ENCODE results near the gene PKNOX1.

Gene PKNOX1

DNA sequence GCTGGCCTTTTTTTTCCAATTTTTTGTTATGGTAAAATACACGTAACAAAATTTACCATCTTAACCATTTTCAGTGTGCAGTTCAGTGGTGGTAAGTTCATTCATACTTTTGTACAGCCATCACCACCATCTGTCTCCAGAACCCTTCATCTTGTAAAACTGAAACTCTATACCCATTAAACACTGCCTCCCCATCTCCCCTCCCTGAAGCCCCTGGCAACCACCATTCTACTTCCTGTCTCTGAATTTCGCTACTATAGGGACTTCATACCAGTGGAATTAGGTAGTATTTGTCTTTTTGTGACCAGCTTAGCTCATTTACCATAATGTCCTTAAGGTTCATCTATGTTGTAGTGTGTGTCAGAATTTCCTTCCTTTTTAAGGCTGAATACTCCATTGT lies 8.7 kb downstream of the PKNOX1 start:
- TF ChIP-seq, protein P1, sequence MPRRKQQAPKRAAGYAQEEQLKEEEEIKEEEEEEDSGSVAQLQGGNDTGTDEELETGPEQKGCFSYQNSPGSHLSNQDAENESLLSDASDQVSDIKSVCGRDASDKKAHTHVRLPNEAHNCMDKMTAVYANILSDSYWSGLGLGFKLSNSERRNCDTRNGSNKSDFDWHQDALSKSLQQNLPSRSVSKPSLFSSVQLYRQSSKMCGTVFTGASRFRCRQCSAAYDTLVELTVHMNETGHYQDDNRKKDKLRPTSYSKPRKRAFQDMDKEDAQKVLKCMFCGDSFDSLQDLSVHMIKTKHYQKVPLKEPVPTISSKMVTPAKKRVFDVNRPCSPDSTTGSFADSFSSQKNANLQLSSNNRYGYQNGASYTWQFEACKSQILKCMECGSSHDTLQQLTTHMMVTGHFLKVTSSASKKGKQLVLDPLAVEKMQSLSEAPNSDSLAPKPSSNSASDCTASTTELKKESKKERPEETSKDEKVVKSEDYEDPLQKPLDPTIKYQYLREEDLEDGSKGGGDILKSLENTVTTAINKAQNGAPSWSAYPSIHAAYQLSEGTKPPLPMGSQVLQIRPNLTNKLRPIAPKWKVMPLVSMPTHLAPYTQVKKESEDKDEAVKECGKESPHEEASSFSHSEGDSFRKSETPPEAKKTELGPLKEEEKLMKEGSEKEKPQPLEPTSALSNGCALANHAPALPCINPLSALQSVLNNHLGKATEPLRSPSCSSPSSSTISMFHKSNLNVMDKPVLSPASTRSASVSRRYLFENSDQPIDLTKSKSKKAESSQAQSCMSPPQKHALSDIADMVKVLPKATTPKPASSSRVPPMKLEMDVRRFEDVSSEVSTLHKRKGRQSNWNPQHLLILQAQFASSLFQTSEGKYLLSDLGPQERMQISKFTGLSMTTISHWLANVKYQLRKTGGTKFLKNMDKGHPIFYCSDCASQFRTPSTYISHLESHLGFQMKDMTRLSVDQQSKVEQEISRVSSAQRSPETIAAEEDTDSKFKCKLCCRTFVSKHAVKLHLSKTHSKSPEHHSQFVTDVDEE (CRISPR knock-in tag; IDR thresholded peaks at IDR 0.05) = no peak
- TF ChIP-seq OSR1 (CRISPR knock-in tag; IDR thresholded peaks at IDR 0.05) (no peak), ISL1 (CRISPR knock-in tag; IDR thresholded peaks at IDR 0.05) (no peak), ESRRG (CRISPR knock-in tag; IDR thresholded peaks at IDR 0.05) (no peak), ZNF565 (CRISPR knock-in tag; conservative IDR thresholded peaks at IDR 0.05; ENCODE audit: low read depth) (no peak), ZNF8 (CRISPR knock-in tag; IDR thresholded peaks at IDR 0.05) (no peak), PPARA (CRISPR knock-in tag; IDR thresholded peaks at IDR 0.05; ENCODE audit: borderline replicate concordance) (no peak)
- ATAC-seq = no peak; the same call in 1 of the 3 replicates

- TF ChIP-seq ZNF8 (CRISPR knock-in tag; IDR thresholded peaks at IDR 0.05) (no peak), ZFP3 (CRISPR knock-in tag; IDR thresholded peaks at IDR 0.05) (no peak), OSR1 (CRISPR knock-in tag; IDR thresholded peaks at IDR 0.05) (no peak), CSRNP3 (CRISPR knock-in tag; IDR thresholded peaks at IDR 0.05) (no peak), BACH2 (CRISPR knock-in tag; IDR thresholded peaks at IDR 0.05; ENCODE audit: borderline replicate concordance) (no peak), ZNF565 (CRISPR knock-in tag; conservative IDR thresholded peaks at IDR 0.05; ENCODE audit: low read depth) (no peak), CSDC2 (CRISPR knock-in tag; IDR thresholded peaks at IDR 0.05) (no peak)
- TF ChIP-seq, protein P2, sequence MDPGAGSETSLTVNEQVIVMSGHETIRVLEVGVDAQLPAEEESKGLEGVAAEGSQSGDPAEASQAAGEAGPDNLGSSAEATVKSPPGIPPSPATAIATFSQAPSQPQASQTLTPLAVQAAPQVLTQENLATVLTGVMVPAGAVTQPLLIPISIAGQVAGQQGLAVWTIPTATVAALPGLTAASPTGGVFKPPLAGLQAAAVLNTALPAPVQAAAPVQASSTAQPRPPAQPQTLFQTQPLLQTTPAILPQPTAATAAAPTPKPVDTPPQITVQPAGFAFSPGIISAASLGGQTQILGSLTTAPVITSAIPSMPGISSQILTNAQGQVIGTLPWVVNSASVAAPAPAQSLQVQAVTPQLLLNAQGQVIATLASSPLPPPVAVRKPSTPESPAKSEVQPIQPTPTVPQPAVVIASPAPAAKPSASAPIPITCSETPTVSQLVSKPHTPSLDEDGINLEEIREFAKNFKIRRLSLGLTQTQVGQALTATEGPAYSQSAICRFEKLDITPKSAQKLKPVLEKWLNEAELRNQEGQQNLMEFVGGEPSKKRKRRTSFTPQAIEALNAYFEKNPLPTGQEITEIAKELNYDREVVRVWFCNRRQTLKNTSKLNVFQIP (CRISPR knock-in tag; IDR thresholded peaks at IDR 0.05; ENCODE audit: borderline replicate concordance, low read depth) = no peak
- ATAC-seq = no peak
Measured at GRCh38 chr21:42983869-42984268, 9.5 kb downstream of the PKNOX1 start.

DNA sequence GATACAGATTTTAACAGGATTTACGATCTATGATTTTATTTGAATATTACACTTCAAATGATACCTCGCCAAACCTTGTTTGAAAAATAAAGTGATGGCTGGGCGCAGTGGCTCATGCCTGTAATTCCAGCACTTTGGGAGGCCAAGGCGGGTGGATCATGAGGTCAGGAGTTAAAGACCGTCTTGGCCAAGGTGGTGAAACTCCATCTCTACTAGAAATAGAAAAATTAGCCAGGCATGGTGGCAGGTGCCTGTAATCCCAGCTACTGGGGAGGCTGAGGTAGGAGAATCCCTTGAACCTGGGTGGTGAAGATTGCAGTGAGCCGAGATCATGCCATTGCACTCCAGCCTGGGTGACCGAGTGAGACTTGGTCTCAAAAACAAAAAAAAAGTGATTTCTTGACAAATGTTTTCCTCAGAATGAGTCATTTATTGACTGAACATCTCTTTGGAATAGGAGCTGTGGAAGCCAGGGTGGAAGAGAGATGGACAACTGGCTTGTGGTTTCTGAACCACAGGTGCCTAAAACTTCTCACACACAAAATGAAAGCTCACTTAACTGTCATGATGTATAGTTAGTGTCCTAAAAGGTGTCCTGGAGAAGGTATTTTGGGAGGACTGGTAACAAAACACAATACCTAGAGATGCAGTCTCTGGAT lies 11.9 kb downstream of the PKNOX1 start:
- TF ChIP-seq ZNF8 (CRISPR knock-in tag; IDR thresholded peaks at IDR 0.05) (no peak), ZFP3 (CRISPR knock-in tag; IDR thresholded peaks at IDR 0.05) (no peak), TCF4 (CRISPR knock-in tag; IDR thresholded peaks at IDR 0.05; ENCODE audit: borderline replicate concordance) (no peak), GLIS3 (CRISPR knock-in tag; IDR thresholded peaks at IDR 0.05) (no peak), CREB5 (CRISPR knock-in tag; IDR thresholded peaks at IDR 0.05; ENCODE audit: low read depth) (no peak), RARB (CRISPR knock-in tag; IDR thresholded peaks at IDR 0.05) (no peak), BACH2 (CRISPR knock-in tag; IDR thresholded peaks at IDR 0.05; ENCODE audit: borderline replicate concordance) (no peak), ZNF70 (CRISPR knock-in tag; IDR thresholded peaks at IDR 0.05) (no peak), PPARA (CRISPR knock-in tag; IDR thresholded peaks at IDR 0.05; ENCODE audit: borderline replicate concordance) (no peak), CSRNP3 (CRISPR knock-in tag; IDR thresholded peaks at IDR 0.05) (no peak), SNAI2 (CRISPR knock-in tag; IDR thresholded peaks at IDR 0.05) (no peak), OSR1 (CRISPR knock-in tag; IDR thresholded peaks at IDR 0.05) (no peak)
- ATAC-seq = no peak
